GM18951 (cell line): ENCODE results near the gene EP400.

ENCODE experiments used
- POLR2A ChIP-seq: IDR thresholded peaks from 4 replicates; pipeline ENCODE4 v1.6.1; 2011; ENCODE audit warnings: mild to moderate bottlenecking; ENCODE audit not compliant: insufficient read length, insufficient read depth; ENCODE audit errors: extremely low read depth
- in situ Hi-C: fragments of 300-500 bp; cut with MboI; formaldehyde crosslinking; loops from one replicate; pipeline ENCODE4 v1.12.0; 2022; ENCODE audit warnings: low sequenced_read_pairs, mixed read lengths, inconsistent platforms; ENCODE audit not compliant: unreplicated experiment

The EP400 gene

GRCh38 chr12:132012919-132013568 is 63.3 kb downstream of the EP400 start:
- in situ Hi-C loops = no loop called here
- no peak for TF ChIP-seq POLR2A

DNA sequence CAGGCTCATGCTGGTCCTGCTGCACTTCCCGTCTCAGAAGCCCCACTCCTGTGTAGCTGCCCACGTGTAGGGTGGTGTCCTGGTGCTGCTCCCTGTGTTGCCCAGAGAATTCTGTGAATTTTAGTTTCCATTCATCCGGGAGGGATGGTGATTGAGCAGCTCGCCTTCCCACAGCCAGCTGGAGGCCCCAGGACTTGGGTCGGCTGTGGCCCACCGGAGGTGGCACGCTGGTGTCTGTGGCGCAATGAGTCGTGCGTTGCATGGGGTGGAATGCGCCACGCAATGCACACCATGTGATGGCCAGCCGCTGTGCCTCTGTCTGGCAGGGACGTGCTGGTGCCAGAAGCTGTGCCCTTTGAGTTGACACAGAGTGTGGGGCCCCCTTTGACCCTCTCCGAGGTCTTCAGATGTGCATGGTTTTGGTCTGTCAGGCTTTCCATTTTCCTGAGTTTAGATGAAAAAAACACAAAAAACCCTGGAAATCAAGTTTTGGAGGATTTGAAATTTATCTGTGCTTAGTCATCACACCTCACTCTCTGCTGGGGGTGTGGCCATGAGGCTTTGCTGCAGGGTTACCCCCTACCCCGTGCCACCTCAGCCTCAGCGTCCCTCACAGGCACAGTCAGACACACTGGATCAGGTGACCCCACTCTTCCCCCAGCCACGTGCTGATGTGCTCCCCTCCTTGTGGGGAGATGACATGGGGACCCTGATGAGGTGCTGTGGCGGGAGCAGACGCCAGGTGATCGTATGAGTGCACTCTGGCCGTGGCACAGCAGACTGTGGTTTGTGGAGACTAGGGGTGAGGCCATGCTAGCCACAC is 64.6 kb downstream of the EP400 start:
- TF ChIP-seq POLR2A = no peak
- in situ Hi-C loops = no loop called here

DNA sequence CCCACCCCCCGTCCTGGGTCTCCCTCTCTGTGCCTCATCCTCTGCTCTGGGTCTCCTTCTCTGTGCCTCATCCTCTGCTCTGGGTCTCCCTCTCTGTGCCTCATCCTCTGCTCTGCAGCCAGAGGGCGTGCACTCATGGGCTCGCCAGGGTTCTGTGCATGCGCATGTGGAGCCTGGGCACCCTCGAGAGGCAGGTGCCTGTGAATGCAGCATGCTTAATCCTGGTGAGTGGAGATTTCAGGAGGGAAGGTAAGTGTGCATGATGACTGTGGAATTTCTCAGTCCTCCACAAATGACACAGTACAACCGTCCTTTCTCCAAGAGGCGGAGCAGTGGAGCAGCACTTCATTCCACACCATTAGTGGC is 65.2 kb downstream of the EP400 start:
- in situ Hi-C loops = no loop called here
- no peak for TF ChIP-seq POLR2A

DNA sequence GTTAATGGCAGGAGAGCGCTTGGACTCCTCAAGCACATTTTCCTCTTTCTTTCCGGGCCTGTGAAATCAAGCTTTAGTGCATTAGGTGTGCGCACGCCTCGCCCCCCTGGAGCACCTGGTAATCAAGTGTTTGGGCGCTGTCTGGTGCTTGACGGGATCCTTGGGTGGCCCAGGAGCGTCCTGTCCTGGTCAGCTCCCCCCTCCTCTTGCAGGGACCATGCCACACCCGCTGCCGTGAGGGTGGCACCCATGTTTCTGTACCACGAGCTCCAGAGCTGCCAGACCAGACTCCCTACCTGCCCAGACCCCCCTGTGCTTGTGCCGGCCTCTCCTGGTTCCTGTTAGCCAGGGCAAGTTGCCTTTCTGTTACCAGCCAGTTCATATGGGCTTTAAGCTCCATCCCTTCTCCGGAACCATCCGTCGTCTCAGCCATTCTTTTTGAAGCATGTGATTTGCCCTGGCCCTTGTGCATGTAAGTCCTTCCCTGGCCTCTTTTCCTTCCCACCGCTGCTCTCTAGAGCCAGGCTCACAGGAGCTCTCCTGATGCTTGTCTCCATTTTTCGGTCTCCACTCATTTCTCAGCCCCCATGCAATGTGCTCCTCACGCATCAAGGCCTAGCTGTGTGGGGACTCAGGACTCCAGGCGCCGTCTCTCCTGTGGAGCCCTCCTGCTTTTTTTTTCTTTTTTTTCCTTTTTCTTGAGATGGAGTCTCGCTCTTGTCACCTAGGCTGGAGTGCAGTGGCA is 66.1 kb downstream of the EP400 start:
- no peak for TF ChIP-seq POLR2A
- in situ Hi-C loops = no loop called here

DNA sequence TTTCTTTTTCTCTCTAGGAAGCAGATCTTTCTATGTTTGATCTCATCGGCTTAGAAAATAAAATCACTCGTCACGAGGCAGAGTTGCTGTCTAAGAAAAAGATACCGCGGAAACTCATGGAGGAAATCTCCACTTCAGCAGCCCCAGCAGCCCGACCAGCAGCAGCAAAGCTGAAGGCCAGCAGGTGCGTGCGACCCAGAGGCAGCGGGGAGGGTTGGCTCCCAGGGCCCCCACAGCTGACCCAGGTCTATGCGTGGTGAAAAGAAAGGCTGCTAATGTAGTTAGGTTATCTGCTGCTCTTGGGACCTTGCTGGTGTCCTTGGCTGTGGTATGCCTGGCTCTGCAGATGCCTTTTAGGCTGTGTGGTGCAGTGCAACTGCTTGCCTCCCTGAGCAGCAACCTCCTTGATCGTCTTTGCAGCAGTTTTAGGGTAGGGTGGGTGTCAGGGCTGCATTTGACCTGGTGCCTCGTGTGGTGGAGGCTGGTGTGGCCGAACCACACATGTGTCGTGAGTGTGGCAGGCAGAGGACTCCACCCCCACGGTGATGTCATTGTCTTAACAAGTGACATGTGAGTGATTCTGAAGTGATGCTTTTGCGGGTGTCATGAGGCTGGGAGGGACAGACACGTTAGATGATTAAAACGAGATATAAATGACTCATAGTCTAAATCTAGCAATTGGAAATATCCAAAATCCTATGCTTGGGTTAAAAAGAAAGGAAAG is 68.6 kb downstream of the EP400 start:
- no peak for TF ChIP-seq POLR2A
- in situ Hi-C loops = no loop called here

- in situ Hi-C loops = no loop called here
Observed at GRCh38 chr12:132019891-132020290, 70.1 kb downstream of the EP400 start.

DNA sequence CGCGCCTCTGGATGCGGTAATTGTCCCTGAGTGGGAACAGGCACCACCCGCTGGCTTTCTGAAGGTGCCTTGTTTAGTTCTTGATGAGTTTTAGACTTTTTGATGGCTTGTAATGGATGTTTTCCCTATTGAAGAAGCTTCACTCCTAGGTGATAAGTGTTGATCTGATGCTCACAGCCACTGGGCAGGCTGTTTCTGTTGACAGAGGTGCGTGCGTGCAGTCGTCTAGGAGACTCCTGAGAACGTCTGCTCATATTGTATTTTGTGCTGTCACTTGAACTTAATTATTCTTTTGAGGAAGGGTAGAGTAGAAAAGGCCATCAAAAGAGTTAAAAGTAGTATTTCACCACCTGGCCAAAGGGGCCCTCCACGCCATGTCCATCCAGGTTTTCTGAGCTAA is 70.5 kb downstream of the EP400 start:
- TF ChIP-seq POLR2A = no peak
- in situ Hi-C loops = no loop called here

More at GRCh38 chr12:132019891-132020290, 70.1 kb downstream of the EP400 start:
- no peak for TF ChIP-seq POLR2A

DNA sequence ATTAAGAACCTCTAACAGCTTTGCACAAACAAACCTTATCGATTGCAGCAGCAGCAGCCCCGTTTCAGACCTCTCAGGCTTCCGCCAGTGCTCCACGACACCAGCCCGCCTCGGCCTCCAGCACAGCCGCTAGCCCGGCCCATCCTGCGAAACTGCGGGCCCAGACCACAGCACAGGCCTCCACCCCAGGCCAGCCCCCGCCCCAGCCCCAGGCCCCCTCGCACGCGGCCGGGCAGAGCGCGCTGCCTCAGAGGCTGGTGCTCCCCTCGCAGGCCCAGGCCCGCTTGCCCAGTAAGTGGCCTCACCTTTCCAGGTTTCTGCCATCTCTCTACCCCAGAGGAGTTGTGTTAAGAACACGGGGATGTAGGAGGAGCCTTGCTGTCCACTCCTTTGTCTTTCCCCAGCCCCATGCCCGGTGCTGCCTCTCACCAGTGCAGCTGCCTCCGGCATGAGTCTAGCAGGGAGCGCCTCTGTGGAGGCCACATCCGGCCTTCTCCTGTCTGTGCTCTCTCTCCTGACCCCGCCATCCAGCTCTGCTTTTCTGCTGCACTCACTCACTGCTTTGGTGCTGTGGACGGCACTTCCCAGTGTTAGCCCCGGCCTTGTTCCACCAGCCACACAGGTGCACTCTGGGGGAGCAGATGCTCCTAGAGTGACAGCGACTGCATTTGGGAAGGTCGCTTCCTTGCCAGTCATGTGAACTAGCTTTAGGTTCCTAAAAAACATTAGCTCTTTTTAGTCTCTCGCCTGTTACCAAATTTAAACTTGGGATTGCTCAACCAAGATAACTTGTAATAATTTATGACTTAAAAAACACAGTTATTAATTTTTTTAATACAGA is 71.5 kb downstream of the EP400 start:
- in situ Hi-C loops = no loop called here
- TF ChIP-seq POLR2A = no peak

DNA sequence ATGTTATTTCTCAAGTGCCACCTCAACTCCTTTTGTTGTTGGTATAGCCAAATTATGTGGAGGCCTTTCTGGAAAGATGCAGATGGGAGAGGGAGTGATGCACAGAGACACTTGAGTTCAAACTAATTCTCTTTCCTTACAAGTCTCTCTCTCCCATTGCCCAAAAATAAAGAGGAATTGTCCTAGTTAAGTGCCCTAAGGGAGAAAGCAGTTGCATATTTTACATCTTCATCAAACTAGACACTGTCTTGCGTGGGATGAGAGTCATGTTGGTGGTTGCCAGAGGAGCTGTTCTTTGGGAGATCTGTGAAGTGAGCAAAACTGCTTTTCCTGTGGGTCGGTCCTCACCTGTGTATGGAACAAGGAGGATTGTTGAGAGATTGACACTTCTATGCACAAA is 72.2 kb downstream of the EP400 start:
- no peak for TF ChIP-seq POLR2A
- in situ Hi-C loops = no loop called here

- in situ Hi-C loops = no loop called here
- TF ChIP-seq POLR2A = no peak
Observed at GRCh38 chr12:132023658-132024057, 73.9 kb downstream of the EP400 start.

DNA sequence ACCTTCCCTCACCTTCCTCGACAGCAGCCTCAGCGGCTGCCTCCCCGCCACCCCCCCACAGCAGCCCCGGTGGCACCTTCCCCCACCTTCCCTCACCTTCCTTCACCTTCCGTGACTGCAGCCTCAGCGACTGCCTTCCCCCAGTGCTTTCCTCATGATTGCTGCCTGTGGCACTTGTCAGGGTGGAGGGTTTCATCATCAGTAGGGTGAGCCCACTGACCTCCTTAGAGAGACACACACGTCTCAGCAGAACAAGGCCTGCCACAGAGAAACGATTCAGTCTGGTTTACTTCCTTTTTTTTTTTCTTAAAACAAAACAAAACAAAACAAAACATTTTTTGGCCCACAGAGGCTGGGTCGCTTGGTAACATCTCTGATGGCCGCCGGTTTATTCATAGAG is 75.0 kb downstream of the EP400 start:
- in situ Hi-C loops = no loop called here

GRCh38 chr12:132025526-132025925 is 75.8 kb downstream of the EP400 start:
- no peak for TF ChIP-seq POLR2A
- in situ Hi-C loops = no loop called here

More for the DNA sequence above, 75.0 kb downstream of the EP400 start:
- no peak for TF ChIP-seq POLR2A

- no peak for TF ChIP-seq POLR2A
- in situ Hi-C loops = no loop called here
Observed at GRCh38 chr12:132026061-132026795, 76.5 kb downstream of the EP400 start.
